ENCODE results near the gene PRKAG2. TPM values are rescaled to one million over a fixed set of nuclear protein-coding genes. Genes with fewer than 3 reads are reported as not detected.

Gene PRKAG2
- total and polyA plus RNA-seq, 2 experiments from 2014 or later: 9.1 to 14.9 TPM

GRCh38 chr7:151669762-151670161 lies 207.2 kb downstream of the PRKAG2 start (continued):
- no peak for TF ChIP-seq REST (IDR thresholded peaks at IDR 0.05; ENCODE audit: unreplicated experiment)
- no peak for TF ChIP-seq NANOG (IDR thresholded peaks at IDR 0.05; ENCODE audit: borderline replicate concordance)
- TF ChIP-seq STAT1 (IDR thresholded peaks at IDR 0.05; ENCODE audit: unreplicated experiment): no peak
- TF ChIP-seq ZNF114 (CRISPR knock-in tag; IDR thresholded peaks at IDR 0.05): no peak
- no peak for TF ChIP-seq EZH2phosphoT487 (IDR thresholded peaks at IDR 0.05; ENCODE audit: unreplicated experiment)
- no peak for TF ChIP-seq EZH2 (IDR thresholded peaks at IDR 0.05; ENCODE audit: low read depth, unreplicated experiment)
- no peak for TF ChIP-seq ZNF331 (CRISPR knock-in tag; IDR thresholded peaks at IDR 0.05; ENCODE audit: low read depth)
- TF ChIP-seq JUNB (IDR thresholded peaks at IDR 0.05; ENCODE audit: unreplicated experiment): no peak

DNA sequence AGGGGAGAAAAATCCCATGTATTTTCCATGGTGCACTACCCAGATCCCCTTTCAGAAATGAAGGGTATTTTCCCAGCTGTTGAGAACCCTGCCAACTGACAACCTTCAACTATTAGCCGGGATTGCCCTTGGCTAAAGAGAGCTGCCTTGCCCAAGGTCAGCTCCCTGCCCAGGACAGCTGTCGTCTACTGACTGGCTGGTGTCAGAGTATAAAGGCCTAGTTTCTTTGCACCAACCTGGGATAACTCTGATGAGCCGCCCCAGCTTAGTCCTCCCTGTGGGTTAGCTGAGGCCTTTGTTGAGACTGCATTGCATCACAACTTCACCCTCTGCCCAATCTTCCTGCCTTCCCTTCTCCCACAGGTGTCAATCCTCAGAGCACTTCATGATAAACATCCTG lies 210.0 kb downstream of the PRKAG2 start:
- H3K4me3 Mint-ChIP-seq: no peak overlapping the region
- H3K4me1 Mint-ChIP-seq: peaks cover 6% of the 10 kb centered on the region
- H3K36me3 Mint-ChIP-seq (ENCODE audit: low read depth): no peaks in the 10 kb centered on the region; the same call in 2 of the 3 replicates
- H3K36me3 ChIP-seq (ENCODE audit: insufficient read depth): no peaks in the 10 kb centered on the region
- no peaks in the 10 kb centered on the region for H4K20me1 ChIP-seq (replicated peaks; ENCODE audit: insufficient read depth)
- no peaks in the 10 kb centered on the region for H3K9me2 ChIP-seq (ENCODE audit: insufficient read depth)
- no peaks in the 10 kb centered on the region for H3K4me1 ChIP-seq (ENCODE audit: insufficient read depth)
- no peak overlapping the region for H3K27ac ChIP-seq (ENCODE audit: low read depth)
- no peak overlapping the region for H3K4me2 ChIP-seq
- no peaks in the 10 kb centered on the region for H3K79me2 ChIP-seq (replicated peaks; ENCODE audit: insufficient read depth)
- no peak overlapping the region for H3K4me3 ChIP-seq
- H3K27ac Mint-ChIP-seq: no peak overlapping the region
- no peaks in the 10 kb centered on the region for H3K27me3 Mint-ChIP-seq (ENCODE audit: insufficient read depth, low read depth, poor library complexity)
- peaks cover 6% of the 10 kb centered on the region; the same call in 2 of the 3 replicates for H3K9me3 Mint-ChIP-seq
- no peak overlapping the region for H2AFZ ChIP-seq
- no peak for ATAC-seq
- no peaks in the 10 kb centered on the region for H3K27me3 ChIP-seq (ENCODE audit: insufficient read depth)
- no peaks in the 10 kb centered on the region for H3F3A ChIP-seq (replicated peaks; ENCODE audit: low read depth)
- DNase-seq (ENCODE audit: low spot score): no peak
- TF ChIP-seq POLR2AphosphoS5 (IDR thresholded peaks at IDR 0.05; ENCODE audit: low read depth): no peak
- no peak for TF ChIP-seq CTCF (conservative IDR thresholded peaks at IDR 0.05; ENCODE audit: low read depth in 2 of 2)
- no peak for TF ChIP-seq EZH2phosphoT487 (IDR thresholded peaks at IDR 0.05; ENCODE audit: unreplicated experiment)
- TF ChIP-seq, protein P1, sequence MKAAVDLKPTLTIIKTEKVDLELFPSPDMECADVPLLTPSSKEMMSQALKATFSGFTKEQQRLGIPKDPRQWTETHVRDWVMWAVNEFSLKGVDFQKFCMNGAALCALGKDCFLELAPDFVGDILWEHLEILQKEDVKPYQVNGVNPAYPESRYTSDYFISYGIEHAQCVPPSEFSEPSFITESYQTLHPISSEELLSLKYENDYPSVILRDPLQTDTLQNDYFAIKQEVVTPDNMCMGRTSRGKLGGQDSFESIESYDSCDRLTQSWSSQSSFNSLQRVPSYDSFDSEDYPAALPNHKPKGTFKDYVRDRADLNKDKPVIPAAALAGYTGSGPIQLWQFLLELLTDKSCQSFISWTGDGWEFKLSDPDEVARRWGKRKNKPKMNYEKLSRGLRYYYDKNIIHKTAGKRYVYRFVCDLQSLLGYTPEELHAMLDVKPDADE (IDR thresholded peaks at IDR 0.05): no peak
- no peak for TF ChIP-seq ZNF331 (CRISPR knock-in tag; IDR thresholded peaks at IDR 0.05; ENCODE audit: low read depth)
- no peak for TF ChIP-seq STAT1 (IDR thresholded peaks at IDR 0.05; ENCODE audit: unreplicated experiment)
- no peak for TF ChIP-seq REST (IDR thresholded peaks at IDR 0.05; ENCODE audit: unreplicated experiment)
